HCT116 (cell line): ENCODE results near the gene UPP2. TPM values are rescaled to one million over a fixed set of nuclear protein-coding genes. Genes with fewer than 3 reads are reported as not detected.

Experiments
- ATAC-seq: fragments of 200-7000 bp; cut with Tn5 transposase; 2 replicates; pipeline ENCODE4 v1.9.1; 2020; ENCODE audit warnings: mild to moderate bottlenecking, moderate library complexity
- BruUV-seq: library from RNA; stranded (reverse); fragments of 400-500 nt; replicated peaks from 2 replicates; lab custom pipeline; 2021; lab: Mats Ljungman, UMichigan
- CTCF ChIA-PET: fragments of 300-600 bp; sonication (Branson Sonifier 250); formaldehyde crosslinking; loops from one replicate; lab custom pipeline; 2021; ENCODE audit warnings: antibody characterized with exemption; lab: Charles Lee
- POLR2A ChIA-PET: fragments of 300-600, 350-600 bp; sonication (Branson Sonifier 250); formaldehyde crosslinking; loops from one replicate; lab custom pipeline; 2021; ENCODE audit warnings: antibody characterized with exemption; lab: Charles Lee
- RAD21 ChIA-PET, 2 experiments: fragments of 300-600 bp; sonication (Branson Sonifier 250); formaldehyde crosslinking; loops; one replicate each; lab custom pipeline; 2023; ENCODE audit warnings: low total read pairs in 2 of 2; ENCODE audit not compliant: uncharacterized antibody in 2 of 2, unreplicated experiment in 2 of 2, low non-redundant PET in 1 of 2; lab: Charles Lee
- DNase-seq: peaks from one replicate; pipeline ENCODE4 v3.0.0-alpha.2; 2010; ENCODE audit warnings: low read depth, low spot score
- H2AFZ ChIP-seq: fragments of 200-600 bp; shearing (Covaris generic), sonication (generic); 2 replicates; pipeline ENCODE4 v1.6.1; 2017; ENCODE audit warnings: low read depth, mixed run types, mixed read lengths, antibody characterized with exemption, low read length; ENCODE audit not compliant: poor library complexity, severe bottlenecking
- H3K27ac ChIP-seq: 2 replicates; pipeline ENCODE4 v1.5.1; 2012; ENCODE audit warnings: low read depth, low read length
- H3K27me3 ChIP-seq: fragments of 200-600 bp; sonication (generic); 2 replicates; pipeline ENCODE4 v1.6.1; 2016; ENCODE audit warnings: mixed run types, low read length, mixed read lengths; ENCODE audit not compliant: insufficient read depth
- H3K36me3 ChIP-seq, 2 experiments: fragments of 200-500 bp in 1 of 2; fragments of 200-600 bp in 1 of 2; sonication (Bioruptor generic) in 1 of 2; sonication (generic) in 1 of 2; 2 replicates each; pipeline versions ENCODE4 v1.5.1 to v1.6.1; 2014 to 2016; ENCODE audit warnings: low read length in 2 of 2, inconsistent platforms in 1 of 2, mixed read lengths in 1 of 2, mixed run types in 1 of 2; ENCODE audit not compliant: insufficient read depth in 2 of 2, control insufficient read depth in 1 of 2
- H3K4me1 ChIP-seq, 2 experiments: fragments of 200-600 bp in 1 of 2; sonication (generic) in 1 of 2; 2 replicates each; pipeline versions ENCODE4 v1.5.1 to v1.6.1; 2012 to 2017; ENCODE audit warnings: low read length in 2 of 2, inconsistent platforms in 1 of 2, mild to moderate bottlenecking in 1 of 2, mixed read lengths in 1 of 2, mixed run types in 1 of 2, moderate library complexity in 1 of 2; ENCODE audit not compliant: insufficient read depth in 2 of 2, control insufficient read depth in 1 of 2
- H3K4me2 ChIP-seq: fragments of 200-600 bp; sonication (generic); 2 replicates; pipeline ENCODE4 v1.6.1; 2017; ENCODE audit warnings: mixed run types, low read length, mixed read lengths
- H3K4me3 ChIP-seq, 2 experiments: fragments of 200-600 bp in 1 of 2; sonication (generic) in 1 of 2; replicated peaks in 1 of 2; 2 replicates each; pipeline ENCODE4 v1.5.1; 2011 to 2016; ENCODE audit warnings: low read length in 2 of 2, control low read depth in 1 of 2, low read depth in 1 of 2, mild to moderate bottlenecking in 1 of 2, mixed read lengths in 1 of 2, mixed run types in 1 of 2
- H3K79me2 ChIP-seq: fragments of 200-600 bp; sonication (generic); 2 replicates; pipeline ENCODE4 v1.6.1; 2017; ENCODE audit warnings: mild to moderate bottlenecking, mixed run types, low read length, moderate library complexity, mixed read lengths; ENCODE audit not compliant: insufficient read depth
- H3K9ac ChIP-seq: fragments of 200-600 bp; sonication (generic); 2 replicates; pipeline ENCODE4 v1.6.1; 2016; ENCODE audit warnings: low read length, mixed read lengths
- H3K9me2 ChIP-seq: fragments of 200-600 bp; sonication (generic), shearing (Covaris generic); 2 replicates; pipeline ENCODE4 v1.6.1; 2017; ENCODE audit warnings: mixed run types, mild to moderate bottlenecking, moderate library complexity; ENCODE audit not compliant: insufficient read depth
- H3K9me3 ChIP-seq, 2 experiments: fragments of 200-500 bp in 1 of 2; fragments of 200-600 bp in 1 of 2; sonication (Bioruptor generic) in 1 of 2; sonication (generic) in 1 of 2; 2 replicates each; pipeline ENCODE4 v1.6.1; 2014 to 2017; ENCODE audit warnings: low read length in 2 of 2, mixed read lengths in 2 of 2, inconsistent platforms in 1 of 2, low read depth in 1 of 2, mild to moderate bottlenecking in 1 of 2, mixed run types in 1 of 2, moderate library complexity in 1 of 2; ENCODE audit not compliant: control insufficient read depth in 1 of 2, insufficient read depth in 1 of 2
- H4K20me1 ChIP-seq: fragments of 200-600 bp; sonication (generic), shearing (Covaris generic); 2 replicates; pipeline ENCODE4 v1.6.1; 2017; ENCODE audit warnings: mixed run types, mild to moderate bottlenecking, moderate library complexity; ENCODE audit not compliant: insufficient read depth
- CEBPB ChIP-seq: IDR thresholded peaks from 2 replicates; pipeline ENCODE4 v1.6.1; 2012; ENCODE audit warnings: low read depth
- EZH2 ChIP-seq: fragments of 200-600 bp; sonication (generic); IDR thresholded peaks from 2 replicates; pipeline ENCODE4 v1.6.1; 2017; ENCODE audit warnings: antibody characterized with exemption, mixed run types
- JUND ChIP-seq: IDR thresholded peaks from 2 replicates; pipeline ENCODE4 v1.6.1; 2012
- POLR2AphosphoS5 ChIP-seq: IDR thresholded peaks from 2 replicates; pipeline ENCODE4 v1.6.1; 2011; ENCODE audit warnings: mild to moderate bottlenecking, low read depth, low read length, moderate library complexity
- REST ChIP-seq: IDR thresholded peaks from 2 replicates; pipeline ENCODE4 v1.6.1; 2012; ENCODE audit warnings: low read depth
- SP1 ChIP-seq: IDR thresholded peaks from 2 replicates; pipeline ENCODE4 v1.6.1; 2012; ENCODE audit warnings: low read depth
- SRF ChIP-seq: IDR thresholded peaks from 2 replicates; pipeline ENCODE4 v1.6.1; 2012; ENCODE audit warnings: low read depth
- ZFX ChIP-seq: fragments of 450-650 bp; IDR thresholded peaks from 2 replicates; pipeline ENCODE4 v1.6.1; 2017
- intact Hi-C: fragments of 100-400 bp; cut with micrococcal nuclease; formaldehyde crosslinking; loops from 2 replicates; pipeline ENCODE4 v1.10.0; 2022
- total RNA-seq: library from RNA; stranded (reverse); gene quantifications from one replicate; pipeline ENCODE4 v1.2.1, GENCODE V29; 2021; ENCODE audit not compliant: unreplicated experiment
- TF ChIP-seq, protein P1 (sequence below), 3 experiments: fragments of 200-600 bp in 1 of 3; sonication (generic) in 1 of 3; IDR thresholded peaks in 2 of 3; conservative IDR thresholded peaks in 1 of 3; 2 replicates each; pipeline ENCODE4 v1.5.1; 2012 to 2017; ENCODE audit warnings: low read depth in 2 of 3, low read length in 2 of 3, antibody characterized with exemption in 1 of 3, borderline replicate concordance in 1 of 3, control low read depth in 1 of 3, mild to moderate bottlenecking in 1 of 3, mixed read lengths in 1 of 3, mixed run types in 1 of 3, moderate library complexity in 1 of 3; ENCODE audit not compliant: insufficient read depth in 1 of 3
- TF ChIP-seq, protein P2 (sequence below): IDR thresholded peaks from 2 replicates; pipeline ENCODE4 v1.6.1; 2011; ENCODE audit warnings: mild to moderate bottlenecking, low read length, moderate library complexity; ENCODE audit not compliant: insufficient replicate concordance; ENCODE audit errors: extremely low read depth
- TF ChIP-seq, protein P3 (sequence below): IDR thresholded peaks from 2 replicates; pipeline ENCODE4 v1.6.1; 2012

UPP2 gene
- total RNA-seq, 1 experiment from 2014 or later: not detected

GRCh38 chr2:158102446-158102845, 770 bp downstream of the UPP2 start:
- no peak overlapping the region for H3K27ac ChIP-seq
- no peak overlapping the region for H3K4me2 ChIP-seq
- H3K4me1 ChIP-seq: no peaks in the 10 kb centered on the region
- H3K27me3 ChIP-seq: no peaks in the 10 kb centered on the region
- no peak overlapping the region for H2AFZ ChIP-seq
- ChIA-PET RAD21 (no interaction called here), POLR2A (no interaction called here), CTCF (no interaction called here)
- BruUV-seq: no TSS peak
- ATAC-seq (no peak), DNase-seq (no peak)
- no peaks in the 10 kb centered on the region for H3K36me3 ChIP-seq
- intact Hi-C loops: no loop called here
- no peak for TF ChIP-seq CEBPB
- TF ChIP-seq, protein P1, sequence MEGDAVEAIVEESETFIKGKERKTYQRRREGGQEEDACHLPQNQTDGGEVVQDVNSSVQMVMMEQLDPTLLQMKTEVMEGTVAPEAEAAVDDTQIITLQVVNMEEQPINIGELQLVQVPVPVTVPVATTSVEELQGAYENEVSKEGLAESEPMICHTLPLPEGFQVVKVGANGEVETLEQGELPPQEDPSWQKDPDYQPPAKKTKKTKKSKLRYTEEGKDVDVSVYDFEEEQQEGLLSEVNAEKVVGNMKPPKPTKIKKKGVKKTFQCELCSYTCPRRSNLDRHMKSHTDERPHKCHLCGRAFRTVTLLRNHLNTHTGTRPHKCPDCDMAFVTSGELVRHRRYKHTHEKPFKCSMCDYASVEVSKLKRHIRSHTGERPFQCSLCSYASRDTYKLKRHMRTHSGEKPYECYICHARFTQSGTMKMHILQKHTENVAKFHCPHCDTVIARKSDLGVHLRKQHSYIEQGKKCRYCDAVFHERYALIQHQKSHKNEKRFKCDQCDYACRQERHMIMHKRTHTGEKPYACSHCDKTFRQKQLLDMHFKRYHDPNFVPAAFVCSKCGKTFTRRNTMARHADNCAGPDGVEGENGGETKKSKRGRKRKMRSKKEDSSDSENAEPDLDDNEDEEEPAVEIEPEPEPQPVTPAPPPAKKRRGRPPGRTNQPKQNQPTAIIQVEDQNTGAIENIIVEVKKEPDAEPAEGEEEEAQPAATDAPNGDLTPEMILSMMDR (IDR thresholded peaks at IDR 0.05 in 2 of 3, conservative IDR thresholded peaks at IDR 0.05 in 1 of 3; ENCODE audit: borderline replicate concordance in 1 of 3, insufficient read depth in 1 of 3, low read depth in 2 of 3, low read length in 2 of 3): no peak
- no peak for TF ChIP-seq EZH2
- no peak for TF ChIP-seq SP1
- TF ChIP-seq ZFX: no peak
- TF ChIP-seq JUND: no peak
- TF ChIP-seq REST: no peak
- TF ChIP-seq SRF: no peak
- TF ChIP-seq POLR2AphosphoS5: no peak
- TF ChIP-seq, protein P2, sequence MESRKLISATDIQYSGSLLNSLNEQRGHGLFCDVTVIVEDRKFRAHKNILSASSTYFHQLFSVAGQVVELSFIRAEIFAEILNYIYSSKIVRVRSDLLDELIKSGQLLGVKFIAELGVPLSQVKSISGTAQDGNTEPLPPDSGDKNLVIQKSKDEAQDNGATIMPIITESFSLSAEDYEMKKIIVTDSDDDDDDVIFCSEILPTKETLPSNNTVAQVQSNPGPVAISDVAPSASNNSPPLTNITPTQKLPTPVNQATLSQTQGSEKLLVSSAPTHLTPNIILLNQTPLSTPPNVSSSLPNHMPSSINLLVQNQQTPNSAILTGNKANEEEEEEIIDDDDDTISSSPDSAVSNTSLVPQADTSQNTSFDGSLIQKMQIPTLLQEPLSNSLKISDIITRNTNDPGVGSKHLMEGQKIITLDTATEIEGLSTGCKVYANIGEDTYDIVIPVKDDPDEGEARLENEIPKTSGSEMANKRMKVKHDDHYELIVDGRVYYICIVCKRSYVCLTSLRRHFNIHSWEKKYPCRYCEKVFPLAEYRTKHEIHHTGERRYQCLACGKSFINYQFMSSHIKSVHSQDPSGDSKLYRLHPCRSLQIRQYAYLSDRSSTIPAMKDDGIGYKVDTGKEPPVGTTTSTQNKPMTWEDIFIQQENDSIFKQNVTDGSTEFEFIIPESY: no peak
- TF ChIP-seq, protein P3, sequence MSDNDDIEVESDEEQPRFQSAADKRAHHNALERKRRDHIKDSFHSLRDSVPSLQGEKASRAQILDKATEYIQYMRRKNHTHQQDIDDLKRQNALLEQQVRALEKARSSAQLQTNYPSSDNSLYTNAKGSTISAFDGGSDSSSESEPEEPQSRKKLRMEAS: no peak
- H3K9me3 ChIP-seq: no peaks in the 10 kb centered on the region
- no peak overlapping the region for H3K4me3 ChIP-seq
- H3K79me2 ChIP-seq: no peaks in the 10 kb centered on the region
- H3K9ac ChIP-seq: no peak overlapping the region
- no peaks in the 10 kb centered on the region for H4K20me1 ChIP-seq
- H3K9me2 ChIP-seq: no peaks in the 10 kb centered on the region
